GM12878 (cell line): ENCODE data around the gene AP5B1.

Experiments
- BMI1 ChIP-seq: fragments of 450-650 bp; IDR thresholded peaks from 2 replicates; pipeline ENCODE4 v1.6.1; 2016; ENCODE audit warnings: mild to moderate bottlenecking, moderate library complexity, borderline replicate concordance
- CREB1 ChIP-seq: IDR thresholded peaks from 2 replicates; pipeline ENCODE4 v1.6.1; 2012; ENCODE audit warnings: low read depth, mild to moderate bottlenecking, inconsistent platforms
- CTCF ChIP-seq, 3 experiments: IDR thresholded peaks in 2 of 3; conservative IDR thresholded peaks in 1 of 3; 2 replicates each; pipeline ENCODE4 v1.5.1; 2011; ENCODE audit warnings: low read depth in 3 of 3, low read length in 3 of 3, mild to moderate bottlenecking in 3 of 3, control low read depth in 2 of 3, moderate library complexity in 2 of 3, inconsistent platforms in 1 of 3, mixed read lengths in 1 of 3; ENCODE audit not compliant: control insufficient read depth in 2 of 3, insufficient read depth in 1 of 3; ENCODE audit errors: extremely low read depth in 1 of 3
- EZH2 ChIP-seq: IDR thresholded peaks from 2 replicates; pipeline ENCODE4 v1.6.1; 2012; ENCODE audit warnings: low read depth, mild to moderate bottlenecking, control low read depth, inconsistent platforms, low read length, borderline replicate concordance; ENCODE audit not compliant: control insufficient read depth
- IKZF1 ChIP-seq: fragments of 450-650 bp; conservative IDR thresholded peaks from 2 replicates; pipeline ENCODE4 v1.6.1; 2017; ENCODE audit warnings: antibody characterized with exemption, mild to moderate bottlenecking
- MTA3 ChIP-seq: IDR thresholded peaks from 2 replicates; pipeline ENCODE4 v1.6.1; 2012; ENCODE audit warnings: low read length, inconsistent platforms, borderline replicate concordance
- NR2C2 ChIP-seq: IDR thresholded peaks from 2 replicates; pipeline ENCODE4 v1.6.1; 2011; ENCODE audit warnings: borderline replicate concordance, low read depth; ENCODE audit not compliant: control insufficient read depth, insufficient read length
- POLR2AphosphoS5 ChIP-seq: IDR thresholded peaks from 2 replicates; pipeline ENCODE4 v1.6.1; 2011; ENCODE audit warnings: mild to moderate bottlenecking, low read length, inconsistent platforms
- TCF12 ChIP-seq: IDR thresholded peaks from 2 replicates; pipeline ENCODE4 v1.6.1; 2011; ENCODE audit warnings: low read depth, mild to moderate bottlenecking, low read length
- USF2 ChIP-seq: IDR thresholded peaks from 2 replicates; pipeline ENCODE4 v1.6.1; 2011; ENCODE audit warnings: low read depth, low read length, improper control_type of control experiment, borderline replicate concordance
- TF ChIP-seq, protein P1 (sequence below): fragments of 450-650 bp; formaldehyde crosslinking; IDR thresholded peaks from 2 replicates; pipeline ENCODE4 v1.5.0; 2022; ENCODE audit warnings: mild to moderate bottlenecking, missing genetic modification characterization

DNA sequence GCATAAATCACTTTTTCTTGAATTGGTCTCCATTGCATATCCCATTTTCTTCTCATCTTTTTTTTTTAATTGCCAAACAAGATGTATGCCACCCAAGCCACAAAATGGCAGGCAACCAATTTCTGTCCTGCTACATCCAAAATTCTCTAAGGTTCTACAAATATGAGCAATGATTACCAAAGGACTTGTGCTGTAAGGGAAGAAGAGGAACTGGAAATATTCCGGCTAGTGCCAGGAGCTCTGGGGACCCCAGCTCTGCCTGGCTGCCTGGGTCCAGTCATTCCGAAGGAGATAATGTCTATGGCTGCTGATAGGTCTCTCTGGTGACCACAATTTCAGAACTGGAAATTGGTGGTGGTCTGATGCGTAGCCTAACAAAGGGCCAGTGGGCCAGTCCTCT lies 35.9 kb upstream of the AP5B1 start:
- TF ChIP-seq EZH2 = no peak
- no peak for TF ChIP-seq TCF12
- TF ChIP-seq, protein P1, sequence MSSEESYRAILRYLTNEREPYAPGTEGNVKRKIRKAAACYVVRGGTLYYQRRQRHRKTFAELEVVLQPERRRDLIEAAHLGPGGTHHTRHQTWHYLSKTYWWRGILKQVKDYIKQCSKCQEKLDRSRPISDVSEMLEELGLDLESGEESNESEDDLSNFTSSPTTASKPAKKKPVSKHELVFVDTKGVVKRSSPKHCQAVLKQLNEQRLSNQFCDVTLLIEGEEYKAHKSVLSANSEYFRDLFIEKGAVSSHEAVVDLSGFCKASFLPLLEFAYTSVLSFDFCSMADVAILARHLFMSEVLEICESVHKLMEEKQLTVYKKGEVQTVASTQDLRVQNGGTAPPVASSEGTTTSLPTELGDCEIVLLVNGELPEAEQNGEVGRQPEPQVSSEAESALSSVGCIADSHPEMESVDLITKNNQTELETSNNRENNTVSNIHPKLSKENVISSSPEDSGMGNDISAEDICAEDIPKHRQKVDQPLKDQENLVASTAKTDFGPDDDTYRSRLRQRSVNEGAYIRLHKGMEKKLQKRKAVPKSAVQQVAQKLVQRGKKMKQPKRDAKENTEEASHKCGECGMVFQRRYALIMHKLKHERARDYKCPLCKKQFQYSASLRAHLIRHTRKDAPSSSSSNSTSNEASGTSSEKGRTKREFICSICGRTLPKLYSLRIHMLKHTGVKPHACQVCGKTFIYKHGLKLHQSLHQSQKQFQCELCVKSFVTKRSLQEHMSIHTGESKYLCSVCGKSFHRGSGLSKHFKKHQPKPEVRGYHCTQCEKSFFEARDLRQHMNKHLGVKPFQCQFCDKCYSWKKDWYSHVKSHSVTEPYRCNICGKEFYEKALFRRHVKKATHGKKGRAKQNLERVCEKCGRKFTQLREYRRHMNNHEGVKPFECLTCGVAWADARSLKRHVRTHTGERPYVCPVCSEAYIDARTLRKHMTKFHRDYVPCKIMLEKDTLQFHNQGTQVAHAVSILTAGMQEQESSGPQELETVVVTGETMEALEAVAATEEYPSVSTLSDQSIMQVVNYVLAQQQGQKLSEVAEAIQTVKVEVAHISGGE (CRISPR knock-in tag) = no peak
- TF ChIP-seq CREB1 = no peak
- TF ChIP-seq USF2 = no peak
- no peak for TF ChIP-seq CTCF (IDR thresholded peaks at IDR 0.05 in 2 of 3, conservative IDR thresholded peaks at IDR 0.05 in 1 of 3; ENCODE audit: control insufficient read depth in 2 of 3, extremely low read depth in 1 of 3, insufficient read depth in 1 of 3, low read depth in 3 of 3, low read length in 3 of 3)
- TF ChIP-seq IKZF1 = no peak
- TF ChIP-seq MTA3 = no peak
- TF ChIP-seq POLR2AphosphoS5 = no peak
- TF ChIP-seq BMI1 = no peak
- no peak for TF ChIP-seq NR2C2
